ENCODE measurements around the gene KCNH1. TPM values are rescaled to one million over a fixed set of nuclear protein-coding genes. Genes with fewer than 3 reads are reported as not detected.

Gene KCNH1
- total and polyA plus RNA-seq, 2 of the 4 experiments (the other 2 are of a cell fraction): 0.27 to 0.54 TPM

GRCh38 chr1:210790196-210790595, 343.8 kb downstream of the KCNH1 start:
- Histone ChIP-seq H3K4ac (ENCODE audit: low read depth, low read length) (no peak overlapping the region), H3K9ac (ENCODE audit: low read depth, low read length) (no peak overlapping the region), H2BK15ac (ENCODE audit: low read depth, low read length) (no peak overlapping the region), H3K23ac (ENCODE audit: low read depth, low read length) (no peak overlapping the region), H3K36me3 (ENCODE audit: control insufficient read depth, insufficient read depth, low read length) (no peaks in the 10 kb centered on the region), H3K27ac (ENCODE audit: insufficient read depth, low read length) (no peak overlapping the region), H3K9me3 (ENCODE audit: control insufficient read depth, insufficient read depth, low read length) (no peaks in the 10 kb centered on the region), H2AFZ (replicated peaks; ENCODE audit: low read length, poor library complexity) (no peak overlapping the region), H4K20me1 (ENCODE audit: insufficient read depth, low read length) (no peaks in the 10 kb centered on the region), H3K79me1 (ENCODE audit: low read depth in 1 of 2, low read length in 2 of 2) (no peaks in the 10 kb centered on the region; a peak in 1 of 4 replicates), H2BK5ac (ENCODE audit: low read depth, low read length, poor library complexity, severe bottlenecking) (no peak overlapping the region), H2BK120ac (ENCODE audit: low read depth, low read length) (no peak overlapping the region), H3K4me2 (ENCODE audit: low read depth, low read length) (no peak overlapping the region), H4K5ac (ENCODE audit: low read depth, low read length) (no peak overlapping the region), H3K27me3 (ENCODE audit: control insufficient read depth, insufficient read depth, low read length) (no peaks in the 10 kb centered on the region), H2AK9ac (replicated peaks; ENCODE audit: low read depth, low read length, poor library complexity) (no peak overlapping the region), H4K91ac (ENCODE audit: insufficient read depth, low read depth, low read length) (no peak overlapping the region), H2BK20ac (ENCODE audit: low read depth, low read length) (no peak overlapping the region), H3K56ac (ENCODE audit: extremely low read depth, insufficient read depth, low read length) (no peak overlapping the region), H3K14ac (replicated peaks; ENCODE audit: low read depth, low read length) (no peak overlapping the region), H3K4me3 (ENCODE audit: insufficient read depth, low read depth, low read length) (no peak overlapping the region), H2AK5ac (ENCODE audit: low read depth, low read length) (no peak overlapping the region), H4K8ac (ENCODE audit: low read depth in 2 of 2, low read length in 2 of 2) (no peak overlapping the region), H3K9me1 (ENCODE audit: insufficient read depth, low read length) (no peaks in the 10 kb centered on the region), H3K18ac (ENCODE audit: low read depth, low read length) (no peak overlapping the region), H3K4me1 (ENCODE audit: control insufficient read depth, insufficient read depth, low read length) (no peaks in the 10 kb centered on the region)
- BruUV-seq (replicated peaks): no TSS peak
- DNase-seq: no peak
- intact Hi-C loops (cut with micrococcal nuclease) (no loop called here), in situ Hi-C loops (cut with MboI; ENCODE audit: low sequenced_read_pairs) (no loop called here), dilution Hi-C loops (cut with HindIII; ENCODE audit: low sequenced_read_pairs, unreplicated experiment) (no loop called here)
- WGBS, 2 experiments (ENCODE audit: extremely low coverage in 2 of 2, insufficient read length in 1 of 2): no CpG with 5 or more reads among the region's 2 CpGs
- ATAC-seq (ENCODE audit: low read depth): no peak
- ChIA-PET CTCF (no interaction called here), POLR2A (ENCODE audit: unreplicated experiment) (no interaction called here)
- TF ChIP-seq CEBPB (IDR thresholded peaks at IDR 0.05; ENCODE audit: low read depth, low read length): no peak
- no peak for TF ChIP-seq NFE2L2 (IDR thresholded peaks at IDR 0.05; ENCODE audit: low read depth, low read length)
- no peak for TF ChIP-seq CHD1 (IDR thresholded peaks at IDR 0.05; ENCODE audit: low read depth, low read length)
- no peak for TF ChIP-seq BHLHE40 (IDR thresholded peaks at IDR 0.05; ENCODE audit: low read depth, low read length)
- TF ChIP-seq FOS (IDR thresholded peaks at IDR 0.05; ENCODE audit: low read depth, low read length): no peak
- TF ChIP-seq MAZ (IDR thresholded peaks at IDR 0.05; ENCODE audit: borderline replicate concordance, low read depth, low read length): no peak
- TF ChIP-seq RFX5 (IDR thresholded peaks at IDR 0.05; ENCODE audit: low read depth, low read length): no peak
- no peak for TF ChIP-seq USF2 (IDR thresholded peaks at IDR 0.05; ENCODE audit: low read depth, low read length)
- TF ChIP-seq RCOR1 (IDR thresholded peaks at IDR 0.05; ENCODE audit: insufficient replicate concordance, low read length): no peak
- TF ChIP-seq CTCF (conservative IDR thresholded peaks at IDR 0.05; ENCODE audit: low read depth, low read length): no peak
- no peak for TF ChIP-seq ELK1 (IDR thresholded peaks at IDR 0.05; ENCODE audit: borderline replicate concordance, low read depth, low read length)
- no peak for TF ChIP-seq RAD21 (IDR thresholded peaks at IDR 0.05; ENCODE audit: low read length)
- no peak for TF ChIP-seq SMC3 (IDR thresholded peaks at IDR 0.05; ENCODE audit: low read depth, low read length)
- TF ChIP-seq MAFK (IDR thresholded peaks at IDR 0.05; ENCODE audit: low read depth, low read length): no peak
- no peak for TF ChIP-seq POLR2A (IDR thresholded peaks at IDR 0.05; ENCODE audit: low read depth, low read length)
- no peak for TF ChIP-seq MXI1 (IDR thresholded peaks at IDR 0.05; ENCODE audit: borderline replicate concordance, low read depth, low read length)
